Measurements from ENCODE around the gene DNAH10.

GRCh38 chr12:123867141-123867540 lies 105.0 kb downstream of the DNAH10 start:
- TF ChIP-seq, protein P1, sequence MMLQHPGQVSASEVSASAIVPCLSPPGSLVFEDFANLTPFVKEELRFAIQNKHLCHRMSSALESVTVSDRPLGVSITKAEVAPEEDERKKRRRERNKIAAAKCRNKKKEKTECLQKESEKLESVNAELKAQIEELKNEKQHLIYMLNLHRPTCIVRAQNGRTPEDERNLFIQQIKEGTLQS (CRISPR knock-in tag; conservative IDR thresholded peaks at IDR 0.05): no peak
- TF ChIP-seq, protein P2, sequence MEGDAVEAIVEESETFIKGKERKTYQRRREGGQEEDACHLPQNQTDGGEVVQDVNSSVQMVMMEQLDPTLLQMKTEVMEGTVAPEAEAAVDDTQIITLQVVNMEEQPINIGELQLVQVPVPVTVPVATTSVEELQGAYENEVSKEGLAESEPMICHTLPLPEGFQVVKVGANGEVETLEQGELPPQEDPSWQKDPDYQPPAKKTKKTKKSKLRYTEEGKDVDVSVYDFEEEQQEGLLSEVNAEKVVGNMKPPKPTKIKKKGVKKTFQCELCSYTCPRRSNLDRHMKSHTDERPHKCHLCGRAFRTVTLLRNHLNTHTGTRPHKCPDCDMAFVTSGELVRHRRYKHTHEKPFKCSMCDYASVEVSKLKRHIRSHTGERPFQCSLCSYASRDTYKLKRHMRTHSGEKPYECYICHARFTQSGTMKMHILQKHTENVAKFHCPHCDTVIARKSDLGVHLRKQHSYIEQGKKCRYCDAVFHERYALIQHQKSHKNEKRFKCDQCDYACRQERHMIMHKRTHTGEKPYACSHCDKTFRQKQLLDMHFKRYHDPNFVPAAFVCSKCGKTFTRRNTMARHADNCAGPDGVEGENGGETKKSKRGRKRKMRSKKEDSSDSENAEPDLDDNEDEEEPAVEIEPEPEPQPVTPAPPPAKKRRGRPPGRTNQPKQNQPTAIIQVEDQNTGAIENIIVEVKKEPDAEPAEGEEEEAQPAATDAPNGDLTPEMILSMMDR (IDR thresholded peaks at IDR 0.05): no peak
- TF ChIP-seq GABPB1 (CRISPR knock-in tag; IDR thresholded peaks at IDR 0.05) (no peak), MYBL2 (CRISPR knock-in tag; IDR thresholded peaks at IDR 0.05) (no peak), TCF7 (CRISPR knock-in tag; IDR thresholded peaks at IDR 0.05; ENCODE audit: low read depth) (no peak), ZNF232 (CRISPR knock-in tag; IDR thresholded peaks at IDR 0.05) (no peak), CREB1 (CRISPR knock-in tag; IDR thresholded peaks at IDR 0.05) (no peak), GTF2I (CRISPR knock-in tag; conservative IDR thresholded peaks at IDR 0.05) (no peak), ZNF263 (CRISPR knock-in tag; IDR thresholded peaks at IDR 0.05; ENCODE audit: low read depth) (no peak), KAT7 (CRISPR knock-in tag; IDR thresholded peaks at IDR 0.05; ENCODE audit: borderline replicate concordance) (no peak), USF1 (CRISPR knock-in tag; IDR thresholded peaks at IDR 0.05) (no peak), NFYB (CRISPR knock-in tag; conservative IDR thresholded peaks at IDR 0.05; ENCODE audit: low read depth) (no peak), ATF1 (CRISPR knock-in tag; IDR thresholded peaks at IDR 0.05) (no peak)
